NCI-H187 treated with DMSO at 0.1 percent for 48 hours (cell line): ENCODE data around the gene MS4A7.

Source experiments
- DNase-seq: peaks from one replicate; lab custom pipeline; 2025; lab: John Stamatoyannopoulos, UW

MS4A7 gene

DNA sequence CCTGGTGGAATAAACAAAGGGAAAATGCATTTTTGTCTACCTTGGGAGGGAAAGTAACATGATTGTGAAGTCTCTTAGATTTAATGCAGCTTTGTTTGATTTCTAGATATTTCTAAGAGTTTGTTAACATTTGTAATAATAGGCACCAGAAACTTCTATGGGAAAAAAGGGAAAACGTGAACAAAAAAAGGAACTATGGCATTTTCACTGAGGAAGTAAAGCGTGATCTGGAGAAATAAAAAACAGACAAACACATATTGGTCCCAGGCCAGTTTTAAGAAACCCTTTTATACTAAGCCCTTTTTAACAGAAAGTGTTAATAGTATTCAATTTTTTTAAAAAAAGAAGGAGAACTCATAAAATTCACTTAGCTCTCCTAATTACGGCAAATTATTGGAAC is 6.9 kb upstream of the MS4A7 start:
- no peak for DNase-seq

DNA sequence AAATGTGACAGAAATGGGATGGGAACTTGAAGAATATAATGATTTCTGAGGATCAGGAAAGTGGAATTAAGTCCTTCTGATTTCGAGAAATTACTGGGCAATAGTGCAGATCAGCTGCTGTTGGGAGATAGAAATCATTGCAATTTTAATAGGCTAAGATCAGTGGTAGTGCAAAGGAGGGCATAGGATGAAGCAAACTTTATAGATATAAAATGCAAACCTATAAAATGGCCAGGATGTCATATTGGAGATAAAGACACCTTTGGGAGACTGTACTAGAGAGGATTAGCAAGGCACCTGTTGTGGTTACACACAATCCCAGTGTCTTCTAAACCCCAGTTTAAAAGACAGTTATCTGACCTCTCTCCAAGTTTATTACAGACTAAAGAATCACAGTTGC is 6.5 kb upstream of the MS4A7 start:
- DNase-seq: no peak

DNA sequence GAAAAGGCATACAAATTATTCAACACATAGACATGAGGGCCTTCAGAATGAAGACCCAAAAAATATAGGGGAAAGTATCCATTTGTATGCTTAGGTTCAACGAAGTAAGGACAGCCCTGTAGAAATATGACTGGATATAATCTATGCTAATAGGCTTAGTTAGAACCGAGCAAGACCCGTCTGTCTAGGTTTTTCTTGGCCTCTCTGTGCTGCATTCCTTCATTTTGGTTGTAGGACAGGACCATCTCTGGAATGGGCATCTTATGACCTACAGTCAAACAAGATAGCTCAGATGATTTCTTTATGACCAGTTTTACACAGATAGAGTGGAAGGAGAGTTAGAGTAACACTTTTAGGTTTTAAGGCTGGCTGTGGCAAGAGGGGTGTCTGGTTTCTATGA is 5.6 kb upstream of the MS4A7 start:
- DNase-seq: no peak

DNA sequence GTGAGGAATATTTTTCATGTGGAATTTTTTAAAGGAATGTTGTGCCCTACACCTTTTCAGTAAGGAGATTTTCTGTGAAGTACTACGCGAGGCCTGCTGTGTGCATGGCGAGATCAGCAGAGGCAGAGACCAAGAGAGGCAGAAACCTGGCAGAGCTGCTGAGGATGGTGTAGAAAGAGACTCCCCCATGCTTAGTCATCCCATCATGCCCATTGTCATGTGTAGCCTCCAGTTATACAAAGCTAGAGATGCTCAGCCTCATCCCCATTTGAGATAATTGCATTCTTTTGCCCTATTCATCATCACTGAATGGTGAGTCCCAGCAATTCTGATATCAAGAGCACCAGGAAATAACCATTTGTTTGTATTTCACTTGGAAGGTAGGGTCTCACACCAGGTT is 3.0 kb upstream of the MS4A7 start:
- no peak for DNase-seq

DNA sequence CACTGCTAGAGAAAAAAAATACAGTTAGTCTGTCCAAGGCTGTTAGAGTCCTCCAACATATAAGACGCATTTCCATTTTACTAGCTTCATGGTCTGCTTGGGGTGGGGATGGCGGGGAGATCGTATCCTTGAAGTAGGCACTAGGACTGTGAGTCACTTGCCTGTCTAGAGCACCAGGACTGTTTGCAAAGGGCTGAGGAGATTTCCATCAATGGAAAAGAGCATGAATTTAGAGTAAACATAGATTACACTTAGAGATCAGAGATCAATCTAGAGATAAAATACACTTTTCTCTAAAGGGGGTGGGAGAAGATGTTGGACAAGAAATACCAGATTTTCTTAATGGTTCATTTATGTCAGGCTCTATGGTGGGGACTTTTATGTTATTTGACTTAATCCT is 1.7 kb upstream of the MS4A7 start:
- DNase-seq: no peak

DNA sequence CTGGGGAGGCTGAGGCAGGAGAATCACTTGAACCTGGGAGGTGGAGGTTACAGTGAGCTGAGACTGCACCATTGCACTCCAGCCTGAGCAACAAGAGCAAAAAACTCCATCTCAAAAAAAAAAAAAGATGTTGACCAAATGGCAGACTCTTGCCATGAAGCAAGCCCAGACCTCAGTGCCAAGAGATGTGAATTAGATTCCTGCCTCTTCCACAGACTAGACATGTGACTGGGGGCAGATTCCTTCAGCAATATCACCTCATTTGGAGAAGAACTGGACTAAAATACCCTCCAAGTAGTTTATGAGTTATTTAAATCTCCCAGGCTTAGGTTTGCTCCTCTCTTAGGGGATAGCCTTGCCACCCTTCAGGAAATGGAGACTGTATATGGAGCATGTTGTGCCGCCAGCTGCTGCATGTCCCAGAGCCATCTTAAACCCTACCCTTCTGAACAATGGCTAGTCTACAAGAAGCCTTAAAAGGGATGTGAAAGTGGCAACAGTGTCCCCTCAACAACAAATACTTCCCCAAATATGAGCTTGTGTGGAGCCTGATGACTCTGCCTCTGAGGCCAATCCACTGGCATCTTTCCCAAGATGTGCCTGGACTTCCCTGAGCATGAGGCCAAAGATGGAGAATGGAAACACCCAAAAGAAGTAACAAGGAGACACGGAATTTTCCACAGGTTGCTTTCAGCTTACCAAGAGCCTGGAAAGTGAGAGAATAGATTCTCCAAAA is 763 bp upstream of the MS4A7 start:
- no peak for DNase-seq

DNA sequence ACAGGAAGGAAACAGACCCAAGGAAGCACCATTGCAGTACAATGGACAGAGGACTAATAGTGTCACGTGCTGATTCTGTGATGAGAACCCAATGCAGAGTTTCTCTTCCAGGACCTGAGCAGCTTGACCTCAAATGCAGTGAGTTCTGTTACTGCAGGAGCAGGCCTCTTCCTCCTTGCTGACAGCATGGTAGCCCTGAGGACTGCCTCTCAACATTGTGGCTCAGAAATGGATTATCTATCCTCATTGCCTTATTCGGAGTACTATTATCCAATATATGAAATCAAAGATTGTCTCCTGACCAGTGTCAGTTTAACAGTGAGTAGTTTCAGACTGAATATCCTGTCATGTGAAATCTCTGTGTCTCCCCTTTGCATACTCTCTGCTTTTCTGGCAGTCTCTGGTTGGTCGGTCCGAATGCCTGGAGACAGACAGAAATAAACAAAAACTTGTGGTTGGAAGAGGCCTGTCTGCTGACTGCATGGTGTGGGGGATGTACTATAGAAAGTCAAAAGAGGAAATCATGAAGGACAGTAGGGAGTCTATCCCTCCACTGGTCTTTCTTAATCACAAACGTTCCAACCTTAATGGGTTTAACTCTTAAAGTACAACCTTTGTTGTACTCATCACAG is 11.1 kb downstream of the MS4A7 start:
- DNase-seq: no peak

DNA sequence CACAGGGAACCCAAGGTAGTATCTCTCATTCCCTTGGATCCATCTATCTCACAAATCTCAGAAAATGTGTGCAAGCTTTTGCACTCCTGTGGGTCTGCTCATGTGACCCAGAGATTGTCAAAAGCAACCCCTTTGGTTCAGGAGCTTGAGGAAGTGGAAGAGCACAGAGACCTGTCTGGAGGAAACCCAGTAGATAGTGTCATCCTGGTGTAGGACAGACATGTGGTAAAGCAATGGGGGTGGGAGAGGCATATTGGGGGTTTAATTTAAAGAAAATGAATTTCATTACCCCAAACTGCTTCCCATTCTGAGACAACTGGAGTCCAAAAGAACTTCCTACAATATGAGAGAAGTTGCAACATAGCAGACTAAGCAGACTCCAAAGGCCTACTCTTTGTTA is 12.1 kb downstream of the MS4A7 start:
- no peak for DNase-seq

DNA sequence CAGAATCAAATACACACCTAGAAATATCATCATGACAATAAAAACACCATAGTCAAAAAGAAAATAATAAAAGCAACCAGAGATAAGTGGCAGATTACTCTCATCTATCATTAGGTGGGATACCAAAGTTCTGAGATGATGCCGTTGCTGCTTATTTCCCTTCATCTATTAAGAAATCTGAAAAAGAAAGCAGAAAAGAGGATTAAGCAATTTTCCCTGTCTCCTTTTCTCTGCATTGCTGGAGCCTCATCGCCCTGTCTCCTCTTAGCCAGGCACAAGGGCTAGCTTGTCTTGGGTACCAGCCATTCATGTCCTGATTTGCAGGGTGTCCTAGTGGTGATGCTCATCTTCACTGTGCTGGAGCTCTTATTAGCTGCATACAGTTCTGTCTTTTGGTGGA is 14.0 kb downstream of the MS4A7 start:
- DNase-seq: no peak

DNA sequence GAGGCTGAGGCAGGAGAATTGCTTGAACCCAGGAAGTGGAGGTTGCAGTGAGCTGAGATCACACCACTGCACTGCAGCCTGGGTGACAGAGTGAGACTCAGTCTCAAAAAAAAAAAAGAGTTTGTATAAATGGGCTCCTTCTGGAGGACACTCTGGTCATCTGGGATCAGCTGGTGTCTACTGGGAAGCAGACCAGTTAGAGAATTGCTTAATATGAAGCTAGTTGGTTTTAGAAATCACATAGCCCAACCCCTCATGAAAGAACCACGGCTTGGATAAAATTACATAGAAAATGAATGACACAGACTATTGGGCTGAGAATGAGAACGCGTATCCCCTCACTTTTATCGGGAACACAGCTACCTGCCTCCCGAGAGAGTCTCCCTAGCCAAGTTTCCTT is 14.7 kb downstream of the MS4A7 start:
- no peak for DNase-seq

DNA sequence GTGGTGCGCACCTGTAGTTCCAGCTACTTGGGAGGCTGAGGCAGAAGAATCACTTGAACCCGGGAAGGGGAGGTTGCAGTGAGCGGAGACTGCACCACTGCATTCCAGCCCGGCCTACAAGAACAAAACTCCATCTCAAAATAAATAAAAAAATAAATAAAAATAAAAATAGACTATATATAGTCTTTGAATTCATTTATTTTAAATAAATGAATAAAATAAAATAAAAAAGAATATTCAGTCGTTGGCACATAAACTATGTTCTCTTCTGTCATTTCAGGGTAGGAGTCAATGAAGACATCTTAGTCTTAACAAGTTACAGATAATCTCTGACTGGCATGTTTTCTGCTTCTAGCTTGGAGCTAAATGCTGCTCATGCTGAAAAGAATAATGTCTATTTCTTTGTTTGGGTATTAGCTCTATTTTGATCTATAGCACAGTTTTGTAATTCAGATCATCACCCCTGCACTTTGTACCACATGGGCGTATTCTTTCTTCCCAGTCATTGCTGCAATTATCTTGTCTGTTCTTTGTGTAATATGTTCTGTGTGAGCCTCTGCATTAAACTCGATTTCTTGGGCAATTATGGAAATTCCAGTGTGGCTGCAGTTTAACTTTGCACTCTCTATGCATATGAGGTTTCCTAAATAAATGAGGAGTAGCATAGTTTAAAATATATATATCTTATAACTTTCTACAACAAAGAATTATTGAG is 16.5 kb downstream of the MS4A7 start:
- no peak for DNase-seq

DNA sequence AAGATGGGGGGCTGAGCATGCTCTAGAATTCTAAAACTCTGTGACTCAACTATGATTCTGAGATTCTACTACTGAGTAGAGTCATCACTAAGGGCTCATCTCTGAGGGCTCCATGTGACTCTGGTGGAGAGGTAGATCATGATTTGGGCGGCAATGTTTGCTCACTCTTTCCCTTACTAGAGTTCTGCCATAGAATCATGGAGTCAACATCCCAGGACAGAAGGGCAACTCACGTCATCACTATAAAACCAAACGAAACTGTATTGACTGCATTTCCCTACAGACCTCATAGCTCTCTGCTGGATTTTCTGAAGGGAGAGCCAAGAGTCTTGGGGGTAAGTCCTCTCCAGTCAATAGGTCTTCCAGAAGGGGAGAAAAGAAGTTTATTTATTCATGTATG is 18.1 kb downstream of the MS4A7 start, which contains the start of gene MS4A14:
TSS of gene MS4A14 (plus strand) at position 78 of the 400 bp plus-strand sequence. CDS start at position 198, 120 bp downstream.
- DNase-seq: no peak

DNA sequence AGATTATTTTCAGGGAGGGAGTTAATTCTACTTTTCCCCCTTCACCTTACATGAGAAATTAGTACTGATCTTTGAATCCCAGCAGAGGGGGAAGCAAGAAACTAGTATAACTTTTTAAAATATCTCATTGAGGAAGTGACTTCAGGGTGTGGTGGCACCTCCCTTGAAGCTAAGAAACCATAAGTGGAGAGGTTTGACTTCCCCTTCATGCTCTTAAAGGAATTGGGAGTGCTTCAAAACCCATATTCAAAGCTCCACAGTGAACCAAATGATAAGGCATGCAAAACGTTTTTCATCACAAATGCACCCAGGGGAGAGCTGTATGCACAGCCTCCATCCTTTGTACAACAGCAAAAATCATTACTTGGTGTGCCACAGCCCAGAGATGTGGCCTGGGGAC is 18.5 kb downstream of the MS4A7 start:
- no peak for DNase-seq

DNA sequence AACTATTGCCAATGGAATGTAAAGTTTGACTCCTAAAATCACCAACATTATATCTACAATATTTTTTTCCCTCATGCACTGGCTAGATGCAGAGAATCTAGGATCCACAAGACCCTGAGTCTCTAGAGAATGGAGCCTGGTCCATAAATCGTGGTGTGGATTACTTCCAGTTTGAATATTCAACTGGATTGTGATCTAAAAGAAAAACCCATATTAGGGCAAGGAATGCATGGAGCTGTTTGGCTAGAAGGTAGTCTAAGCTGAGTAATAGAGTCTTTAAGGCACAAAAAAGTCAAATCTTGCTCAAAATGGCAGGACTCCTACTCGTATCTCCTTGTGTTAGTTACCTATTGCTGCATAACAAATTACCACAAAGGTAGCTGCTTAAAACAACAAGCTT is 41.7 kb downstream of the MS4A7 start:
- DNase-seq: no peak

DNA sequence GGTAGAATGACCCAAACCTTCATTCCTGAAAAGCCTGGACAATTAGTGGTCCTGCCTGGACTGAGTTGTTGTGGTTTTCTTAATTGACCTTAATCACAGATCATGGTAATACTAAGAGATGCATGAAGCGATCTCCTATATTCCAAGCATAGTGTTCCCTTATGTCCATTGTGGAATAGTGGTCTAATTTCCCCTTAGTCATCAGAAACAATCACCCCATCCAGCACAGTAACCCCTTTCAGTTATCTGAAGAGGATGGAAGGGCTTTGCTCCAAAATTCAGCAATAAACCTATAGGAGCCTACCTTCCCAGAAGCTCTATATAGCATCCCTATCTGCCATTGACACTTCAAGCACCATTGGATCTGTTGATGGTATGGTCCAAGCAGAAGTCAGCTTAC is 44.3 kb downstream of the MS4A7 start:
- no peak for DNase-seq

DNA sequence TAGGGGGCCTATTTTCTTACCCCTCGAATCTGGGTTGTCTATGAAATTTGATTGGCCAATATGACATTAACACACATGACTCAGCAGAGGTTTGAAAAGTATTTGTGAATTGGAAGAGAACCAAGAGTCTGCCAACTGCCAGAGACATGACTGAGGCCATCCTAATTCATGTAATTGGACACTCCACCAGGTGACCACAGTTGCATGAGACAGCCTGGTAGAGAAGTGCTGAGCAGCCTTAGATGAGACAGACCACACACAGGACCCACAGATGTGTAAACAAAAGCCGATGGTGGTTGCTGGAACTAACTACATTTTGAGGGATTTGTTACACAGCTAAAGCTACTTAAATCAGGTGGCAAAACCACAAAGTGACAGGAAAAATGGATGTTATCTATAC is 50.2 kb downstream of the MS4A7 start:
- DNase-seq: no peak

DNA sequence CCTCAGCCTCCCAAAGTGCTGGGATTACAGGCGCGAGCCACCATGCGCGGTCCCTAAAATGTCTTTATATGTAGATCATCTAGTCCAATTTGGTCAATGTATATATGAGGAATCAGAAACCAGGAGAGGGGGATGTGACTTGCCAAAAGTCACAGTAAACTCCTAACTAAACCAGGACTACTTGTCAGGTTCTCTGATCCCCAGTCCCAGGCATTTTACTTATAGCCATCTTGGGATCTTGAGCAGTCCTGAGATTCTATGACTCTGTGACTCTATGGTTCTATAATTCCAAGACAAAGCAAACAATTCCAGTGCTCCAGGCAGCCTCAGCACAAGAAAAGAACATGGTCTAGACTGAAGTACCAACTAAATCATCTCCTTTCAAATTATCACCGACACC is 50.9 kb downstream of the MS4A7 start, which contains the start of gene MS4A5:
TSS of gene MS4A5 (plus strand) at position 301 of the 400 bp plus-strand sequence. CDS start 103 bp downstream, outside the sequence.
- no peak for DNase-seq

DNA sequence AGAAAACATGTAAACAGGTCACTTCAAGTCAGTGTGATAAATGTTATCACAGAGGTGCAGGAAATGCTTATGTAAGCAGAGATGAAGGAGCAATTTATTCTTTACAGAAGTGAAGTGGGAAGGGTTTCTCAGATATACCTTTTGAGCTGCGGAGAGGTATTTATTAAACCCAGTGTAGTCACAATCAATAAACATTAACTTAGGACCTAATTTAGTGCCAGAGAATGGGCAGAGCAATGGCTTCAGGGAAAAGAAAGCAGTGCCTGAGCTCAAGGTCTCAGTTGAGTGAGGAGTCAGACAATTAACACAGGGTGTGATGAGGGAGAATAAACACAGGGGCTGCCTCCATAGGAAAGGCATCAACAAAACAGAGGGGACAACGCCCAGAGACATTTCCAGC is 52.9 kb downstream of the MS4A7 start:
- DNase-seq: no peak

DNA sequence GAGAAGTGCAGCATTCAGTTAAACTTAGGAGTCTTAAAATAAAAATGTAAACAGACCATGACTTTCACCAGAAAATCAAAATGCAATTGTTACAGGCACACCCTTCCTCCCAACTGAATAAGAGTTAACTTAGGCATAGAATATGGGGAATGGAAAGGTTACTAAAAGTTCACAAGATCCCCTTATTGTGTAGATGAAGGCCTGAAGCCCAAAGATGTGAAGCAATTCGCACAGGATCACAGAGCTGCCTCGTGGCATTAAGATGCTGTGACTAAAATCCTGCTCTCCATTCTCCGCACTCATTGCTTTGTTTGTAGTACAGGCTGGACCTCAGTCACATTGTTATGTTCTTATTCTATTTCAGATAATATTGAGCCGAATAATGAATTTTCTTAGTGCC is 55.1 kb downstream of the MS4A7 start:
- no peak for DNase-seq
